OCI-LY3 (cell line): ENCODE results near the gene FAHD2A.

Source experiments
- CTCF ChIP-seq: fragments of 200-600, 300-600 bp; sonication (generic); IDR thresholded peaks from 2 replicates; pipeline ENCODE4 v1.5.1; 2014; ENCODE audit warnings: antibody characterized with exemption, low read length, low read depth
- EZH2phosphoT487 ChIP-seq: fragments of 200-600 bp; shearing (Covaris generic); IDR thresholded peaks from 2 replicates; pipeline ENCODE4 v1.6.1; 2018; ENCODE audit warnings: antibody characterized with exemption, mixed run types, low read depth

DNA sequence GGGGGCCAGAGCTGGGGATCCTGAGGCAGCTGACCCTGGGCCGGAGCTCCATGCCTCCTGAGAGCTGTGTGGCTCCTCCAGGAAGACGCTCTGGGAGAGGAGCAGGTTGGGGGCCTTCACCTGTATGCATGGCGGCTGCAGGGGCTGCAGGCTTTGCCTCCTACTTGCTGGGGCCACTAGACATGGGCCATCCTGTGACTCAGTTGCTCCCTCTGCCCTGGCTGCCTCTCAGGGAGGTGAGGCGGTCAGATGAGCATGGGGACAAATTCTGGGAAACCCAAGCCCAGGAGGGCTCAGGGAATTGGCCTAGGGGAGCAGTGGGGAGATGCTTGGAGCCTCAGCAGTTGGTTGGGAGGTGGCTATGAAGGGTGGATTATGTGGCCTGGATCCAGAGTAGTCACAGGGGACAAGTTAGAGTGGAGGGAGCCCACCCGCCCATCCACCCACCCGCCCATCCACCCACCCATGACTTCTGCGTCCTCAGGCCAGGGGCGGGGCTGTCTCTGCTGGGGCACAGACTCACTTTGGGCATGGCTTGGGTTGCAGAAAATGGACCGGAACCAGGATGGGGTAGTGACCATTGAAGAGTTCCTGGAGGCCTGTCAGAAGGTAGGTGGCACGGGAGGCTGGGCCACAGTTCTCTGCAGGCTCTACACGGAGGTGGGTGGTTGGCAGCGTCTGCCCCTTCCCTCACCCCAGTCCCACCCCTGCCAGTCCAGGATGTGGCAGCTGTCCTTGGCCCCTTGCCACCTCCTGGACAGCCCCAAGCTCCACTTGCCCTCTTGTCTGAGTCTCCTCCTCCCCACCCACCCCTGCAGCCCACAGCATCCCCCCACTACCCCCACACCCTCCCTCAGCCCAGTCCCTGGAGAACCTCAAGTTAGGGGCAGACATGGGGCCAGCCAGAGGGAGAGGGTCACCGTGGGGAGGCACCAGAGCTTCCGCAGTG lies 19.5 kb upstream of the FAHD2A start:
- TF ChIP-seq CTCF (no peak), EZH2phosphoT487 (no peak)
